Psoas muscle (tissue), 8 donors: ENCODE data around the gene TBX6. TPM values are rescaled to one million over a fixed set of nuclear protein-coding genes. Genes with fewer than 3 reads are reported as not detected.

ENCODE experiments used
- ATAC-seq, 4 donors: fragments of 200-7000 bp; cut with Tn5 transposase; one replicate each; pipeline ENCODE4 v1.9.1; 2020; ENCODE audit warnings: moderate library complexity in 3 of 4, mild to moderate bottlenecking in 2 of 4
- DNase-seq, 2 donors: peaks; one replicate each; pipeline ENCODE4 v3.0.0-alpha.2; 2020
- H3K27ac ChIP-seq: fragments of 200-600 bp; one replicate; pipeline ENCODE4 v1.8.0; 2022
- H3K27me3 ChIP-seq, 3 donors: fragments of 200-600 bp in 1 of 3; one replicate each; pipeline versions ENCODE4 v1.6.1 to v1.8.0; 2013 to 2022; ENCODE audit warnings: low read length in 2 of 3, mild to moderate bottlenecking in 2 of 3, moderate library complexity in 1 of 3; ENCODE audit not compliant: insufficient read depth in 3 of 3
- H3K36me3 ChIP-seq, 2 donors: fragments of 200-600 bp in 1 of 2; one replicate each; pipeline versions ENCODE4 v1.6.1 to v1.8.0; 2013 to 2022; ENCODE audit warnings: low read depth in 1 of 2, mild to moderate bottlenecking in 1 of 2, moderate library complexity in 1 of 2; ENCODE audit not compliant: insufficient read depth in 1 of 2
- H3K4me1 ChIP-seq: fragments of 200-600 bp; one replicate; pipeline ENCODE4 v1.8.0; 2022
- H3K4me3 ChIP-seq: fragments of 200-600 bp; one replicate; pipeline ENCODE4 v1.8.0; 2022; ENCODE audit warnings: mild to moderate bottlenecking
- H3K9me3 ChIP-seq: fragments of 200-600 bp; one replicate; pipeline ENCODE4 v1.8.0; 2022
- CTCF ChIP-seq: fragments of 200-600 bp; IDR thresholded peaks from one replicate; pipeline ENCODE4 v1.8.0; 2022; ENCODE audit warnings: antibody characterized with exemption
- WGBS, 3 donors: extraction: QIAGEN DNeasy Blood & Tissue Kit; methylation state at CpG; one replicate each; pipeline versions ENCODE4 v1.1.6 to v1.1.7; 2013; 5-methylcytosine and 5-hydroxymethylcytosine counted together
- intact Hi-C, 2 donors: fragments of 100-400 bp; cut with DNase I; formaldehyde crosslinking; loops; one replicate each; pipeline versions ENCODE4 v1.11.0 to v1.14.2; 2022
- polyA plus RNA-seq, 3 donors: library from polyadenylated mRNA; stranded (reverse); fragments of 200-250 nt; gene quantifications; one replicate each; pipeline ENCODE4 v1.2.3, GENCODE V29; 2013
- total RNA-seq, 4 donors: library from RNA; stranded (reverse); fragmentation: NEBNext Ultra II Directional in 2 of 4; extraction: Animal tissue kit (Norgen Biotek cat#: 25700) in 2 of 4; gene quantifications; one replicate each; pipeline versions ENCODE4 v1.2.1 to v1.2.4, GENCODE V29; 2021 to 2023
- donor health status: healthy with polysubstance abuse.
- donor health status: DM: no; HTN: no; CAD: no; lungs with moderate emphysema.
- donor health status: Bipolar disorder and iron deficiency.
- donor health status: healthy.
- donor health status: DM: yes; HTN: yes; CAD: no.
- donor health status: DM: no; HTN: no; CAD: no.
- donor health status: DM: no; HTN: no; CAD: no.
- donor health status: DM: yes; HTN: yes; CAD: no.

TBX6 gene
- total and polyA plus RNA-seq, 7 donors: 0.32 to 1.6 (median 0.76) TPM

GRCh38 chr16:30114411-30114810, 22.7 kb upstream of the TBX6 start:
- Histone ChIP-seq H3K9me3 (no peaks in the 10 kb centered on the region), H3K27me3 (no peaks in the 10 kb centered on the region), H3K4me3 (no peak overlapping the region), H3K4me1 (no peaks in the 10 kb centered on the region), H3K36me3 (peaks cover 0 to 76% of the 10 kb centered on the region in 2 donors), H3K27ac (no peak overlapping the region)
- 60 to 81% (median 68%) methylated on average over 10 to 11 of the region's 11 CpGs for WGBS, 3 donors
- ATAC-seq (no peak), DNase-seq (no peak)
- intact Hi-C loops: no loop called here
- no peak for TF ChIP-seq CTCF

GRCh38 chr16:30113711-30114333, 22.1 kb upstream of the TBX6 start:
- H3K36me3 ChIP-seq: peaks cover 0 to 72% of the 10 kb centered on the region in 2 donors
- WGBS, 3 donors: 86 to 89% (median 86%) methylated on average over 20 of the region's 20 CpGs
- H3K9me3 ChIP-seq: no peaks in the 10 kb centered on the region
- no peaks in the 10 kb centered on the region for H3K27me3 ChIP-seq
- no peak overlapping the region for H3K27ac ChIP-seq
- no peak overlapping the region for H3K4me3 ChIP-seq
- ATAC-seq: peak in 3 of 4 donors; percentile 3 to 18 (median 3)
- intact Hi-C loops: no loop called here
- no peaks in the 10 kb centered on the region for H3K4me1 ChIP-seq
- TF ChIP-seq CTCF: no peak
- DNase-seq: no peak

GRCh38 chr16:30113031-30113710, 21.4 kb upstream of the TBX6 start, which contains the start of gene GDPD3:
Gene GDPD3 (minus strand): TSS chr16:30113537. CDS start chr16:30113478, 59 bp downstream.
- no peak within 1 kb of the TSS for H3K27ac ChIP-seq
- no peaks in the 10 kb centered on the region for H3K9me3 ChIP-seq
- no peaks in the 10 kb centered on the region for H3K4me1 ChIP-seq
- no peak for TF ChIP-seq CTCF
- peaks cover 0 to 72% of the 10 kb centered on the region in 2 donors for H3K36me3 ChIP-seq
- H3K4me3 ChIP-seq: no peak within 1 kb of the TSS
- DNase-seq (peak in 1 of 2 donors; percentile 53), ATAC-seq (peak; percentile 20 to 29 (median 26))
- intact Hi-C loops: no loop called here
- no peaks in the 10 kb centered on the region for H3K27me3 ChIP-seq
- WGBS, 3 donors: 63 to 65% (median 64%) methylated on average over 16 to 20 of the region's 20 CpGs

GRCh38 chr16:30112197-30113030, 20.7 kb upstream of the TBX6 start:
- DNase-seq (peak; percentile 69 to 80), ATAC-seq (peak; percentile 60 to 74 (median 64))
- Histone ChIP-seq H3K4me1 (no peaks in the 10 kb centered on the region), H3K27me3 (no peaks in the 10 kb centered on the region), H3K36me3 (peaks cover 0 to 72% of the 10 kb centered on the region in 2 donors), H3K9me3 (no peaks in the 10 kb centered on the region), H3K27ac (no peak overlapping the region), H3K4me3 (no peak overlapping the region)
- 82 to 88% (median 84%) methylated on average over 29 of the region's 29 CpGs for WGBS, 3 donors
- peak; percentile 57 for TF ChIP-seq CTCF
- intact Hi-C loops: no loop called here
